Panc1 (cell line): ENCODE data around the gene VTI1A. TPM values are rescaled to one million over a fixed set of nuclear protein-coding genes. Genes with fewer than 3 reads are reported as not detected.

ENCODE experiments used
- ATAC-seq: fragments of 200-7000 bp; cut with Tn5 transposase; 2 replicates; pipeline ENCODE4 v1.9.1; 2020; ENCODE audit warnings: mild to moderate bottlenecking, moderate library complexity
- BruUV-seq: library from RNA; stranded (reverse); fragments of 400-500 nt; replicated peaks from 2 replicates; lab custom pipeline; 2021; lab: Mats Ljungman, UMichigan
- CTCF ChIA-PET: fragments of 300-600 bp; sonication (Branson Sonifier 250); formaldehyde crosslinking; loops from one replicate; lab custom pipeline; 2022; ENCODE audit warnings: antibody characterized with exemption; lab: Charles Lee
- POLR2A ChIA-PET: fragments of 300-600 bp; sonication (Branson Sonifier 250); formaldehyde crosslinking; loops from one replicate; lab custom pipeline; 2022; ENCODE audit warnings: antibody characterized with exemption; lab: Charles Lee
- DNase-seq: peaks from one replicate; pipeline ENCODE4 v3.0.0-alpha.2; 2010; ENCODE audit warnings: low read depth, low spot score
- H3K27ac ChIP-seq: 2 replicates; pipeline ENCODE4 v1.5.1; 2011; ENCODE audit warnings: mild to moderate bottlenecking, low read length, inconsistent platforms
- H3K27me3 ChIP-seq: fragments of 200-500 bp; sonication (Bioruptor generic); 2 replicates; pipeline ENCODE4 v1.6.0; 2014; ENCODE audit warnings: low read length, inconsistent platforms; ENCODE audit not compliant: control insufficient read depth, insufficient read depth
- H3K36me3 ChIP-seq: fragments of 200-500 bp; sonication (Bioruptor generic); 2 replicates; pipeline ENCODE4 v1.5.1; 2014; ENCODE audit warnings: inconsistent platforms, mild to moderate bottlenecking, low read length, moderate library complexity; ENCODE audit not compliant: control insufficient read depth, insufficient read depth
- H3K4me1 ChIP-seq: 2 replicates; pipeline ENCODE4 v1.5.1; 2011; ENCODE audit warnings: inconsistent platforms, mild to moderate bottlenecking, low read length, moderate library complexity; ENCODE audit not compliant: control insufficient read depth, insufficient read depth
- H3K4me3 ChIP-seq, 2 experiments: 2 replicates each; pipeline ENCODE4 v1.5.1; 2011 to 2012; ENCODE audit warnings: low read depth in 2 of 2, low read length in 2 of 2, mild to moderate bottlenecking in 2 of 2, inconsistent platforms in 1 of 2, moderate library complexity in 1 of 2
- H3K9me3 ChIP-seq: fragments of 200-500 bp; sonication (Bioruptor generic); 2 replicates; pipeline ENCODE4 v1.5.1; 2014; ENCODE audit warnings: low read depth, mild to moderate bottlenecking, inconsistent platforms, low read length, moderate library complexity; ENCODE audit not compliant: control insufficient read depth, insufficient read depth
- CTCF ChIP-seq: fragments of 450-650 bp; IDR thresholded peaks from 2 replicates; pipeline ENCODE4 v1.5.1; 2017; ENCODE audit warnings: mild to moderate bottlenecking
- POLR2AphosphoS5 ChIP-seq: IDR thresholded peaks from 2 replicates; pipeline ENCODE4 v1.6.1; 2012; ENCODE audit warnings: mild to moderate bottlenecking, low read depth, low read length, moderate library complexity
- REST ChIP-seq, 2 experiments: IDR thresholded peaks; 2 replicates each; pipeline ENCODE4 v1.6.1; 2011 to 2012; ENCODE audit warnings: low read depth in 2 of 2, control low read depth in 1 of 2, low read length in 1 of 2, mild to moderate bottlenecking in 1 of 2, moderate library complexity in 1 of 2; ENCODE audit not compliant: insufficient read depth in 1 of 2
- SIN3A ChIP-seq: IDR thresholded peaks from 2 replicates; pipeline ENCODE4 v1.6.1; 2012; ENCODE audit warnings: low read depth, mild to moderate bottlenecking, low read length, moderate library complexity, borderline replicate concordance; ENCODE audit not compliant: insufficient read depth
- TCF7L2 ChIP-seq: IDR thresholded peaks from 2 replicates; pipeline ENCODE4 v1.6.1; 2011; ENCODE audit warnings: mild to moderate bottlenecking, low read depth, low read length, inconsistent platforms
- in situ Hi-C: cut with HindIII; loops from 2 replicates; pipeline ENCODE4 v1.10.0; 2016; ENCODE audit warnings: low sequenced_read_pairs, low pct_unique_long_range_greater_than_20kb
- intact Hi-C: fragments of 100-400 bp; cut with micrococcal nuclease; formaldehyde crosslinking; loops from one replicate; pipeline ENCODE4 v1.10.0; 2022; ENCODE audit not compliant: unreplicated experiment
- total RNA-seq: library from RNA; stranded (reverse); gene quantifications from one replicate; pipeline ENCODE4 v1.2.1, GENCODE V29; 2021; ENCODE audit not compliant: unreplicated experiment

The VTI1A gene
- total RNA-seq, 1 experiment from 2014 or later, result 36.3 TPM

GRCh38 chr10:112679392-112679791 is 232.4 kb downstream of the VTI1A start:
- no peak for DNase-seq
- no peak for ATAC-seq
- Histone ChIP-seq H3K36me3 (no peaks in the 10 kb centered on the region), H3K27me3 (no peaks in the 10 kb centered on the region), H3K4me3 (no peak overlapping the region), H3K9me3 (no peaks in the 10 kb centered on the region), H3K27ac (no peak overlapping the region), H3K4me1 (no peaks in the 10 kb centered on the region)
- in situ Hi-C loops, result no loop called here
- no TSS peak for BruUV-seq
- intact Hi-C loops, result no loop called here
- POLR2A ChIA-PET, result no interaction called here
- TF ChIP-seq CTCF (no peak), REST (IDR thresholded peaks at IDR 0.05; ENCODE audit: insufficient read depth in 1 of 2, low read depth in 2 of 2, low read length in 1 of 2) (no peak)
- CTCF ChIA-PET, result no interaction called here

- ChIA-PET CTCF (interaction anchor here (0.5 kb wide), 1 partner anchor 31 kb away, joined by 3 read pairs; no protein-coding TSS in a partner anchor), POLR2A (interaction anchor here (0.7 kb wide), 1 partner anchor 266 kb away, joined by 3 read pairs; no protein-coding TSS in a partner anchor)
- Histone ChIP-seq H3K27me3 (no peaks in the 10 kb centered on the region), H3K27ac (no peak overlapping the region), H3K4me1 (no peaks in the 10 kb centered on the region), H3K36me3 (no peaks in the 10 kb centered on the region), H3K4me3 (no peak overlapping the region), H3K9me3 (no peaks in the 10 kb centered on the region)
- intact Hi-C loops (no loop called here), in situ Hi-C loops (no loop called here)
- no peak for DNase-seq
- BruUV-seq, result no TSS peak
- TF ChIP-seq CTCF (no peak), POLR2AphosphoS5 (no peak), REST (IDR thresholded peaks at IDR 0.05; ENCODE audit: insufficient read depth in 1 of 2, low read depth in 2 of 2, low read length in 1 of 2) (no peak), SIN3A (no peak), TCF7L2 (no peak)
- ATAC-seq, result no peak
These were observed 233.6 kb downstream of the VTI1A start for GRCh38 chr10:112680586-112680985.
